Measurements from ENCODE around the gene ACRV1. TPM values are rescaled to one million over a fixed set of nuclear protein-coding genes. Genes with fewer than 3 reads are reported as not detected.

The ACRV1 gene
- total RNA-seq, 2 donors from 2014 or later, result 0.23 TPM; not detected in 1

DNA sequence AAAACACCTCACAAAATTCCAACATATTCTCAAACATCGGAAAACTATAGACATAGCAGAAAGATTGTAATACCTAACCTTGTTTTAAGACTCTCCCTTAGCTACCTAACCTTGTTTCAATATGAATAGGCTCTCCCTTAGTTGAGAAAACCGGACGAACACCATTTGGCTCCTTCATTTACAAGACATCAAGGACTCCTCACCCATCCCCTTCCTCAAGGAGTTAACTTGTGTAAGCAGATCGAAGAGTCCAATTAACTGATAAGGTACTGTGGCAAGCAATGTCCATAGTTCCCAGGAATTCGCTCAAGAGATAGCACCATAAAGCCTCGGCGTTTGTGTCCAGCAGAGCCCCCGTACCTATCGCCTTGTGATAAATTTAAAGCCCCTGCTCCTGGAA, 4.6 kb upstream of the ACRV1 start:
- no peak overlapping the region for H3K27ac Mint-ChIP-seq
- H3K9me3 Mint-ChIP-seq, result no peaks in the 10 kb centered on the region

GRCh38 chr11:125679837-125680236, 810 bp downstream of the ACRV1 start:
- H3K9me3 Mint-ChIP-seq, result no peaks in the 10 kb centered on the region
- no peak overlapping the region for H3K27ac Mint-ChIP-seq
- no peaks in the 10 kb centered on the region for H3K27me3 Mint-ChIP-seq (ENCODE audit: low read depth)
- H3K36me3 Mint-ChIP-seq (ENCODE audit: insufficient read depth in 2 of 2), result peaks cover 5 to 16% of the 10 kb centered on the region in 2 donors
- ATAC-seq (replicated peaks in 1 of 2) (peak; percentile 45 to 49), DNase-seq (no peak)
- no peak overlapping the region for H3K4me3 Mint-ChIP-seq
- H3K4me1 Mint-ChIP-seq (ENCODE audit: low read depth), result peaks cover 5% of the 10 kb centered on the region

More for the DNA sequence above, 4.6 kb upstream of the ACRV1 start:
- no peak for DNase-seq
- no peak for ATAC-seq (replicated peaks in 1 of 2)
- Mint-ChIP-seq H3K27me3 (ENCODE audit: low read depth) (no peaks in the 10 kb centered on the region), H3K4me1 (ENCODE audit: low read depth) (no peaks in the 10 kb centered on the region), H3K4me3 (no peak overlapping the region), H3K36me3 (ENCODE audit: insufficient read depth in 2 of 2) (peaks cover 0 to 4% of the 10 kb centered on the region in 2 donors)

- ATAC-seq (replicated peaks in 1 of 2) (peak; percentile 27 to 38), DNase-seq (no peak)
- H3K27ac Mint-ChIP-seq, result no peak overlapping the region
- H3K9me3 Mint-ChIP-seq, result no peaks in the 10 kb centered on the region
- H3K36me3 Mint-ChIP-seq (ENCODE audit: insufficient read depth in 2 of 2), result peaks cover 5 to 16% of the 10 kb centered on the region in 2 donors
- H3K27me3 Mint-ChIP-seq (ENCODE audit: low read depth), result no peaks in the 10 kb centered on the region
- no peak overlapping the region for H3K4me3 Mint-ChIP-seq
- peaks cover 5% of the 10 kb centered on the region for H3K4me1 Mint-ChIP-seq (ENCODE audit: low read depth)
Measured at GRCh38 chr11:125679397-125679796, 1.2 kb downstream of the ACRV1 start.

- H3K9me3 Mint-ChIP-seq, result no peaks in the 10 kb centered on the region
- no peak for ATAC-seq (replicated peaks in 1 of 2)
- H3K4me3 Mint-ChIP-seq, result no peak overlapping the region
- no peak for DNase-seq
- peaks cover 7 to 23% of the 10 kb centered on the region in 2 donors for H3K36me3 Mint-ChIP-seq (ENCODE audit: insufficient read depth in 2 of 2)
- H3K27me3 Mint-ChIP-seq (ENCODE audit: low read depth), result no peaks in the 10 kb centered on the region
- H3K4me1 Mint-ChIP-seq (ENCODE audit: low read depth), result peaks cover 5% of the 10 kb centered on the region
- H3K27ac Mint-ChIP-seq, result no peak overlapping the region
Measured at GRCh38 chr11:125675196-125675595, 5.5 kb downstream of the ACRV1 start.

- ATAC-seq (replicated peaks in 1 of 2) (no peak), DNase-seq (no peak)
- Mint-ChIP-seq H3K27me3 (ENCODE audit: low read depth) (no peaks in the 10 kb centered on the region), H3K36me3 (ENCODE audit: insufficient read depth in 2 of 2) (peaks cover 9 to 30% of the 10 kb centered on the region in 2 donors), H3K9me3 (no peaks in the 10 kb centered on the region), H3K4me3 (no peak overlapping the region), H3K4me1 (ENCODE audit: low read depth) (peaks cover under 1% of the 10 kb centered on the region), H3K27ac (no peak overlapping the region)
Measured at GRCh38 chr11:125674210-125674609, 6.4 kb downstream of the ACRV1 start.

- Mint-ChIP-seq H3K27ac (no peak overlapping the region), H3K36me3 (ENCODE audit: insufficient read depth in 2 of 2) (peaks cover 13 to 41% of the 10 kb centered on the region in 2 donors), H3K4me3 (no peak overlapping the region), H3K9me3 (peaks cover 2 to 4% of the 10 kb centered on the region in 2 donors), H3K27me3 (ENCODE audit: low read depth) (no peaks in the 10 kb centered on the region), H3K4me1 (ENCODE audit: low read depth) (no peaks in the 10 kb centered on the region)
- DNase-seq (no peak), ATAC-seq (replicated peaks in 1 of 2) (no peak)
Measured at GRCh38 chr11:125671561-125671960, 9.1 kb downstream of the ACRV1 start.

GRCh38 chr11:125670172-125670571, 10.5 kb downstream of the ACRV1 start:
- Mint-ChIP-seq H3K27ac (no peak overlapping the region), H3K36me3 (ENCODE audit: insufficient read depth in 2 of 2) (peaks cover 20 to 49% of the 10 kb centered on the region in 2 donors)

DNA sequence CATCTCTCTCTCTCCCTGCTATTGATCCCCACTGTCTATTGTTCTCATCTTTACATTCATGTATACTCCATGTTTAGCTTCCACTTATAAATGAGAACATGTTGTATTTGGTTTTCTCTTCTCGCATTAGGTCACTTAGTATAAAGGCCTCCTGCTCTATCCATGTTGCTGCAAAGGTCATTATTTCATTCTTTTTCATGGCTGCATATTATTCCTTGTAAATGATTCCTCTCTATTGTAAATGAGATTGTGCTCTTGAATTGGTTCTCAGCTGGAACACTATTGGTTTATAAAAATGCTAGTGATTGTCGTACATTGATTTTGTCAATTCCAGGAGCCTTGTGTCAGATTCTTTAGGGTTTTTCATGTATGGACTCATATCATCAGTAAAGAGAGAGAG, 13.5 kb downstream of the ACRV1 start:
- Mint-ChIP-seq H3K36me3 (ENCODE audit: insufficient read depth in 2 of 2) (peaks cover 34 to 70% of the 10 kb centered on the region in 2 donors), H3K4me1 (ENCODE audit: low read depth) (peaks cover 13% of the 10 kb centered on the region), H3K4me3 (no peak overlapping the region), H3K27ac (no peak overlapping the region), H3K27me3 (ENCODE audit: low read depth) (no peaks in the 10 kb centered on the region), H3K9me3 (peaks cover 2 to 15% of the 10 kb centered on the region in 2 donors)
- DNase-seq (no peak), ATAC-seq (replicated peaks in 1 of 2) (no peak)

More at GRCh38 chr11:125670172-125670571, 10.5 kb downstream of the ACRV1 start:
- no peak overlapping the region for H3K4me3 Mint-ChIP-seq
- no peak for ATAC-seq (replicated peaks in 1 of 2)
- H3K4me1 Mint-ChIP-seq (ENCODE audit: low read depth), result no peaks in the 10 kb centered on the region
- no peak for DNase-seq
- peaks cover 2 to 10% of the 10 kb centered on the region in 2 donors for H3K9me3 Mint-ChIP-seq
- no peaks in the 10 kb centered on the region for H3K27me3 Mint-ChIP-seq (ENCODE audit: low read depth)

GRCh38 chr11:125663910-125664309, 16.7 kb downstream of the ACRV1 start:
- DNase-seq (no peak), ATAC-seq (replicated peaks in 1 of 2) (no peak)
- Mint-ChIP-seq H3K36me3 (ENCODE audit: insufficient read depth in 2 of 2) (peaks cover 34 to 67% of the 10 kb centered on the region in 2 donors), H3K4me1 (ENCODE audit: low read depth) (peaks cover 17% of the 10 kb centered on the region), H3K4me3 (no peak overlapping the region), H3K9me3 (peaks cover 2 to 15% of the 10 kb centered on the region in 2 donors), H3K27me3 (ENCODE audit: low read depth) (no peaks in the 10 kb centered on the region), H3K27ac (no peak overlapping the region)

DNA sequence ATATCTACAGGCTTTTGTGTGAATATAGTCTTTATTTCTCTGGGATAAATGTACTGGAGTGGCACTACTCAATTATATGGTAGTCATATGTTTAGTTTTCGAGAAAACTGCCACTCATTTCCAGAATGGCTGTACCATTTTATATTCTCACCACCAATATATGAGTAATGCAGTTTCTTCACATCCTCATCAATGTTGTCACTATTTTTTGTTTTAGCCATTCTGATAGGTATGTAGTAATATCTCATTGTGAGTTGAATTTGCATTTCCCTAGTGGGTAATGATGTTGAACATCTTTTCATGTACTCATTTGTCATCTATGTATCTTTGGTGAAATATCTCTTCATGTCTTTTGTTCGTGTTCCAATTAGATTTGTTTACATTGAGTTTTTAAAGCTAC, 18.0 kb downstream of the ACRV1 start:
- DNase-seq (no peak), ATAC-seq (replicated peaks in 1 of 2) (peak; percentile 62 to 82)
- H3K27me3 Mint-ChIP-seq (ENCODE audit: low read depth), result no peaks in the 10 kb centered on the region
- H3K4me3 Mint-ChIP-seq, result no peak overlapping the region
- H3K36me3 Mint-ChIP-seq (ENCODE audit: insufficient read depth in 2 of 2), result peaks cover 31 to 65% of the 10 kb centered on the region in 2 donors
- H3K9me3 Mint-ChIP-seq, result peaks cover 2 to 15% of the 10 kb centered on the region in 2 donors
- H3K27ac Mint-ChIP-seq, result peak overlapping the region; percentile 70
- peaks cover 17% of the 10 kb centered on the region for H3K4me1 Mint-ChIP-seq (ENCODE audit: low read depth)

GRCh38 chr11:125649465-125650166, 31.0 kb downstream of the ACRV1 start:
- no peaks in the 10 kb centered on the region for H3K9me3 Mint-ChIP-seq
- H3K4me1 Mint-ChIP-seq (ENCODE audit: low read depth), result peaks cover 6% of the 10 kb centered on the region
- DNase-seq (no peak), ATAC-seq (replicated peaks in 1 of 2) (no peak)
- H3K4me3 Mint-ChIP-seq, result no peak overlapping the region
- peak overlapping the region; percentile 89 for H3K27ac Mint-ChIP-seq
- peaks cover 10 to 56% of the 10 kb centered on the region in 2 donors for H3K36me3 Mint-ChIP-seq (ENCODE audit: insufficient read depth in 2 of 2)
- no peaks in the 10 kb centered on the region for H3K27me3 Mint-ChIP-seq (ENCODE audit: low read depth)

- Mint-ChIP-seq H3K36me3 (ENCODE audit: insufficient read depth in 2 of 2) (peaks cover 18 to 59% of the 10 kb centered on the region in 2 donors), H3K9me3 (no peaks in the 10 kb centered on the region), H3K4me1 (ENCODE audit: low read depth) (peaks cover 6% of the 10 kb centered on the region), H3K27me3 (ENCODE audit: low read depth) (no peaks in the 10 kb centered on the region), H3K4me3 (no peak overlapping the region), H3K27ac (no peak overlapping the region)
- DNase-seq (no peak), ATAC-seq (replicated peaks in 1 of 2) (no peak)
Measured at GRCh38 chr11:125645871-125646270, 34.8 kb downstream of the ACRV1 start.

GRCh38 chr11:125638315-125638714, 42.3 kb downstream of the ACRV1 start:
- DNase-seq (no peak), ATAC-seq (replicated peaks in 1 of 2) (no peak)
- Mint-ChIP-seq H3K4me1 (ENCODE audit: low read depth) (no peaks in the 10 kb centered on the region), H3K36me3 (ENCODE audit: insufficient read depth in 2 of 2) (peaks cover 27 to 63% of the 10 kb centered on the region in 2 donors), H3K4me3 (no peak overlapping the region), H3K27ac (no peak overlapping the region), H3K27me3 (ENCODE audit: low read depth) (no peaks in the 10 kb centered on the region), H3K9me3 (no peaks in the 10 kb centered on the region)

DNA sequence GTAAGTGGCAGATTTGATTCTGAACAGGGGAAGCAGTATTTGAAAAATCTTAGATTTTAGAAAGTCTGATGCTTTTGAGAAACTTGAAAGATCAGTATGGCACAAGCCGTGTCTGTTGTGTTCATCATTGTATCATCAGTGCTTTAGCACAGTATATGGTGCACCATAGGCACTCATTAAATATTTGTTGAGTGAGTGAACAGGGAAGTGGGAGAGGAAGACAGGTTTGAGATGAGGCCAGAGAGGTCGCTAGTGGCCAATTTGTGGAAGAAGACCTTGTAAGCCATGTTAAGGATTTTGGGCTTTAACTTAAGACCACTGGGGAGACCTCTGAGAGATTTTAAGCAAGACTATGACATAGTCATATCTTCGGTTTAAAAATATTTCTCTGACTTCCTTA, 42.8 kb downstream of the ACRV1 start:
- Mint-ChIP-seq H3K4me3 (no peak overlapping the region), H3K27me3 (ENCODE audit: low read depth) (no peaks in the 10 kb centered on the region), H3K27ac (no peak overlapping the region), H3K9me3 (no peaks in the 10 kb centered on the region), H3K4me1 (ENCODE audit: low read depth) (no peaks in the 10 kb centered on the region), H3K36me3 (ENCODE audit: insufficient read depth in 2 of 2) (peaks cover 27 to 66% of the 10 kb centered on the region in 2 donors)
- DNase-seq (no peak), ATAC-seq (replicated peaks in 1 of 2) (no peak)
